AG09319 (cell line): ENCODE measurements around the gene NEMP1.

ENCODE experiments used
- DNase-seq: peaks from one replicate; pipeline ENCODE4 v3.0.0-alpha.2; 2010; ENCODE audit warnings: low read depth; ENCODE audit errors: extremely low read depth
- CTCF ChIP-seq: IDR thresholded peaks from 2 replicates; pipeline ENCODE4 v1.5.1; 2011; ENCODE audit warnings: low read depth, mild to moderate bottlenecking, inconsistent platforms, low read length, moderate library complexity

The NEMP1 gene

GRCh38 chr12:57078519-57079404 is at the start of gene NEMP1:
NEMP1 (minus strand) TSS chr12:57078791; CDS start chr12:57078745, 46 bp downstream.
- peak; percentile 100 for DNase-seq
- TF ChIP-seq CTCF = no peak

- no peak for TF ChIP-seq CTCF
- peak; percentile 93 for DNase-seq
Measured at GRCh38 chr12:57127726-57128518, 49.3 kb upstream of the NEMP1 start, which contains the start of gene LRP1. LRP1 (plus strand) TSS chr12:57128483; CDS start chr12:57128965, 482 bp downstream.

GRCh38 chr12:57127101-57127725 is 48.6 kb upstream of the NEMP1 start:
- TF ChIP-seq CTCF = peak; percentile 28
- DNase-seq = no peak

- TF ChIP-seq CTCF = no peak
- DNase-seq = no peak
Measured at GRCh38 chr12:57126561-57126960, 48.0 kb upstream of the NEMP1 start.

- no peak for DNase-seq
- TF ChIP-seq CTCF = no peak
Measured at GRCh38 chr12:57126061-57126460, 47.5 kb upstream of the NEMP1 start.

- no peak for DNase-seq
- peak; percentile 91 for TF ChIP-seq CTCF
Measured at GRCh38 chr12:57124261-57124877, 45.8 kb upstream of the NEMP1 start.
